NCI-H526 (cell line): Measurements from ENCODE around the gene MEAK7.
A peak's percentile ranks its signal among the peaks of the same experiment; 100 is the strongest.

ENCODE experiments used
- DNase-seq, 2 experiments: peaks; one replicate each; lab custom pipeline; 2025; lab: John Stamatoyannopoulos, UW

MEAK7 gene

GRCh38 chr16:84486551-84487235, 17.8 kb downstream of the MEAK7 start:
- DNase-seq = no peak

- no peak for DNase-seq
These were observed 18.3 kb downstream of the MEAK7 start for GRCh38 chr16:84486126-84486525.

- no peak for DNase-seq
These were observed 19.0 kb downstream of the MEAK7 start for GRCh38 chr16:84485255-84486010.

- DNase-seq = peak in 1 of 2 experiments; percentile 48
These were observed 19.7 kb downstream of the MEAK7 start for GRCh38 chr16:84484579-84485254.

DNA sequence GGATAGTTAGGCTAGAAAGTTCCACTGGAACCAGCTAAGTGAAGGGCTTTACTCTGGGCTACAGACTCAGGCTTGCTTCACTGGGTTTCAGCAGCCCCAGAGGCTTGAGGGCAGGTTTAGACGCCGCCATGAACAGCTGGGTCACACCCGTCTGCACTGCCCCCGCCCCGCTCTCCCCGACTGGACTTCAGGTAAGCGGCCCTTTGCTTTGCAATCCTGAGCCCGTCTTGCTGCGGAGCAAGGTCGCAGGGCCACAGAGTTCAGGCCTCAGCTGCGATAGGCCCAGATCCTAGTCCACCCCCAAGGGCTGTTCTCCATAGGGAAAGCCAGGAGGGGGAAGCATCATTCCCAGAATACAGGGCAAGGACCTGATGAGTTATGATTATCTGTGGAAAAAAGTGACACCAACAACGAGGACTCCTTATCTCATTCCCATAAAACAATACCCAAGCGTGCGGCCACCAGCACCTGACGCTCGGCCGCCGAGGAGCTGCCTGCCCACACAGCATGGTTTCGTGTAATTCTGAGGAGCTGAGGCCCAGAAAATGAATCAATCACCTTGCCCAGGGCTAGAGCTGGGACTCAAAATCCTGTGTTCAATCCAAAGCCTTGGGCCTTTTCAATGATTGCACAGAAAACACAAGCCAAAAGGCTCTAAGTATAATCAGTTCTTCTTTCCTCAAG, 20.4 kb downstream of the MEAK7 start:
- no peak for DNase-seq

GRCh38 chr16:84482951-84483881, 21.2 kb downstream of the MEAK7 start:
- DNase-seq = no peak

- no peak for DNase-seq
These were observed 22.2 kb downstream of the MEAK7 start for GRCh38 chr16:84482001-84482891.

GRCh38 chr16:84481051-84481735, 23.3 kb downstream of the MEAK7 start:
- DNase-seq = no peak

GRCh38 chr16:84479716-84480450, 24.6 kb downstream of the MEAK7 start:
- DNase-seq = no peak

DNA sequence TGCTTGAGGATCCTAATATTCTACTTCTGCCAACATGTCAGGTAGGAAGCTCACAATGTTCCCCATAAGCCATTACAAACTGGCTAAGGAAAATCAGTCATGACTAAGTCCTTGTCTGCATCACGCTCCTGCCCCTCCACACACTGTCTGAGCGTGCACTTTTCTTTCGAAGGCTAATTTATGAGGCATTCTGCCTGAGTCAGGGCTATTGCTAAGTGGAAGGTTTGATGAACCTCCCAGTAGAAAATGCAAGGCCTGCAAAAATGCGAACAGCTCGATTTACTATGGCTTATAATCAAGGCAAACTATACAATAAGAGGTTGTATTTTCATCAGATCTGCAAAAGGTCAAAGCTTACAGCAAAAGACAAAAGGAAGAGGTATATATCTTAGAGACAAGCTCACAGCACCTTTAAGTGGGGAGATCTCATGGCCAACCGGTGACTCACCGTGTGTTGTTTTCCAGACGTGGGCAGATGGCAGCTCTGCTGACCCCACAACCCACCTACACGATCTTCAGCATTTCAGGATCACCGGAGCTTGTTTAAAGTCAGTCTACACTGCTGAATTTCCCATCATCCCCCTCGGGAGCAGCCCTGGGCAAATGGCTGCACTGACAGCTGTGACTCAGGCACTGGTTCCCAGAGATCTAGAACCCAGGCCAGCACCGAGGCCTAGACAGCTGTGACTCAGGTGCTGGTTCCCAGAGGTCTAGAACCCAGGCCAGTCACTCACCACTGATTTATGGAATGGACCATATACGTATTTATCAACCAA, 26.1 kb downstream of the MEAK7 start:
- DNase-seq = no peak

DNA sequence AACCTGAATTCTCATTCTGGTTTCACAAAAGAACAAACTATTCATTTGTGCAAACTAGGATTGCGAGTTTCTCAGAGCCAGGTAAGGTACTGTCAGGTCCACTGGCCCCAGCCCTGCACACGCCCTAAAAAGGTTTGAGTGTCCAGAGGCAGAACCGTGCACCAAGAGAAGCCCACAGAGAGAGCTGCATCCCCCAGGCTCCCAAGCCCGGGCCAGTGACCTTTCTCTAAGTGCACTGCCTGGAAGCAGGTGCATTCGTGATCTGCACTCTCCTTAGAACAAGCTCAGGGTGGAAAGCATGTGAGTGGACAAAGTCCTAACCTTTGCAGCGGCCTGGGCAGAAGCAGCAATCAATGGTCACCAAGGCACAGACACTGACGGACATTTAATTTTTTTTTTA, 26.8 kb downstream of the MEAK7 start:
- no peak for DNase-seq

GRCh38 chr16:84476401-84476800, 28.1 kb downstream of the MEAK7 start:
- DNase-seq = no peak

- no peak for DNase-seq
These were observed 28.7 kb downstream of the MEAK7 start for GRCh38 chr16:84475643-84476240.

GRCh38 chr16:84471966-84472365, 32.5 kb downstream of the MEAK7 start:
- no peak for DNase-seq

- DNase-seq = no peak
These were observed 33.1 kb downstream of the MEAK7 start for GRCh38 chr16:84471316-84471715.

DNA sequence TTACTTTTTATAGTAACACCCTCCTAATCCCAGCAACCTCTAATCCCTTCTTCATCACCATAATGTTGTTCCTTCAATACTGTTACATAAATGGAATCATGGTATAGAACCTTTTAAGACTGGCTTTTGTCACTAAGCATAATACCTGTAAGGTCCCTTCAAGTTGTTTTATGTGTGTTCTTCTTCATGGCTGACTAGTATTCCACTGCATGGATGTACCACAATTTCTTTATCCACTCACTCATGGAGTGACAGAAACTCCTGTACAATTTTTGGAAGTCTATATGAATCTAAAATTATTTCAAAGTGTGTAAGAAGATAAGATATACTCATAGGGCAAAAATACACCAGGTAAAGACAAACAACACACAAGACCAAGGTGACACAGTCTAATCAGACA, 36.8 kb downstream of the MEAK7 start:
- no peak for DNase-seq

GRCh38 chr16:84467256-84467655, 37.2 kb downstream of the MEAK7 start:
- no peak for DNase-seq

DNA sequence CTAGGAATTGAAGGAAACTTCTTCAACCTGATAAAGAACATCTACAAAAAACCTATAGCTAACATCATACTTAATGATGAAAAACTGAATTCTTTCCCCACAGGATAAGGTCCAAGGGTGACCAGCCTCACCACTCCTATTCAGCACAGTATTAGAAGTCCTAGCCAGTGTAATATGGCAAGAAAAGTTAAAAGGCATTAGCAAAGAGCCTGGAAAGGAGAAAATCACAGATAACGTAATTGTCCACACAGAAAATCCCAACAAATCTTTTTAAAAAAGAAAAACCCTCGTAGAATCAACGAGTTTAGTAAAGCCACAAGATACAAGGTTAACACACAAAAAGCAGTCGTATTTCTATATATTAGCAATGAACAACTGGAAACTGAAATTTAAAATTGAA, 37.8 kb downstream of the MEAK7 start:
- DNase-seq = no peak
